Kidney epithelial cell (primary cell): ENCODE results near the gene SSMEM1. TPM values are rescaled to one million over a fixed set of nuclear protein-coding genes. Genes with fewer than 3 reads are reported as not detected.

ENCODE experiments used
- DNase-seq: peaks from one replicate; pipeline ENCODE4 v3.0.0-alpha.2; 2010; ENCODE audit warnings: low read depth
- H3K27me3 ChIP-seq: 2 replicates; pipeline ENCODE4 v1.6.0; 2011; ENCODE audit warnings: low read length; ENCODE audit not compliant: control insufficient read depth, insufficient read depth
- H3K36me3 ChIP-seq: 2 replicates; pipeline ENCODE4 v1.5.1; 2011; ENCODE audit warnings: low read length; ENCODE audit not compliant: control insufficient read depth, insufficient read depth
- H3K4me3 ChIP-seq: 2 replicates; pipeline ENCODE4 v1.5.1; 2011; ENCODE audit warnings: low read depth, mild to moderate bottlenecking, control low read depth, low read length
- CTCF ChIP-seq: IDR thresholded peaks from 2 replicates; pipeline ENCODE4 v1.5.1; 2011; ENCODE audit warnings: mild to moderate bottlenecking, moderate library complexity, low read length, control low read depth, inconsistent platforms; ENCODE audit not compliant: insufficient read depth, poor library complexity, severe bottlenecking
- total RNA-seq: library from RNA; depleted of rRNA; stranded (reverse); fragments of >200 nt; gene quantifications from 2 replicates; pipeline ENCODE4 v1.2.3, GENCODE V29; 2015

SSMEM1 gene
- total RNA-seq, 1 donor from 2014 or later: not detected

- no peaks in the 10 kb centered on the region for H3K27me3 ChIP-seq
- no peak overlapping the region for H3K4me3 ChIP-seq
- TF ChIP-seq CTCF: no peak
- no peaks in the 10 kb centered on the region for H3K36me3 ChIP-seq
- no peak for DNase-seq
These were observed 18.3 kb upstream of the SSMEM1 start for GRCh38 chr7:130189343-130189742.

GRCh38 chr7:130191791-130192190, 15.9 kb upstream of the SSMEM1 start:
- H3K4me3 ChIP-seq: no peak overlapping the region
- no peaks in the 10 kb centered on the region for H3K27me3 ChIP-seq
- DNase-seq: no peak
- H3K36me3 ChIP-seq: no peaks in the 10 kb centered on the region
- no peak for TF ChIP-seq CTCF

GRCh38 chr7:130195396-130195795, 12.3 kb upstream of the SSMEM1 start:
- Histone ChIP-seq H3K27me3 (no peaks in the 10 kb centered on the region), H3K4me3 (no peak overlapping the region), H3K36me3 (no peaks in the 10 kb centered on the region)
- TF ChIP-seq CTCF: no peak
- no peak for DNase-seq

- no peak for TF ChIP-seq CTCF
- no peak for DNase-seq
- Histone ChIP-seq H3K4me3 (no peak overlapping the region), H3K36me3 (no peaks in the 10 kb centered on the region), H3K27me3 (no peaks in the 10 kb centered on the region)
These were observed 11.2 kb upstream of the SSMEM1 start for GRCh38 chr7:130196476-130196875.

GRCh38 chr7:130197094-130197493, 10.6 kb upstream of the SSMEM1 start:
- Histone ChIP-seq H3K27me3 (no peaks in the 10 kb centered on the region), H3K36me3 (no peaks in the 10 kb centered on the region), H3K4me3 (no peak overlapping the region)
- no peak for TF ChIP-seq CTCF
- DNase-seq: no peak

- H3K27me3 ChIP-seq: no peaks in the 10 kb centered on the region
- no peak for TF ChIP-seq CTCF
- no peak overlapping the region for H3K4me3 ChIP-seq
- H3K36me3 ChIP-seq: no peaks in the 10 kb centered on the region
- no peak for DNase-seq
These were observed 5.9 kb upstream of the SSMEM1 start for GRCh38 chr7:130201796-130202195.
